Neural progenitor cell (in vitro differentiated cells): ENCODE results near the gene CHCHD6. TPM values are rescaled to one million over a fixed set of nuclear protein-coding genes. Genes with fewer than 3 reads are reported as not detected.

Source experiments
- DNase-seq: peaks from one replicate; pipeline ENCODE4 v3.0.0-alpha.2; 2016; ENCODE audit warnings: low spot score
- H2AFZ ChIP-seq: fragments of 200-600 bp; sonication (generic); replicated peaks from 2 replicates; pipeline ENCODE4 v1.6.1; 2016; ENCODE audit warnings: antibody characterized with exemption
- H3F3A ChIP-seq: fragments of 200-600 bp; sonication (generic); 2 replicates; pipeline ENCODE4 v1.6.1; 2016; ENCODE audit warnings: antibody characterized with exemption, low read depth
- H3K27ac ChIP-seq: fragments of 200-600 bp; sonication (generic); 2 replicates; pipeline ENCODE4 v1.5.1; 2016; ENCODE audit warnings: mild to moderate bottlenecking
- H3K27me3 ChIP-seq: fragments of 200-600 bp; sonication (generic); 2 replicates; pipeline ENCODE4 v1.6.1; 2016; ENCODE audit warnings: mild to moderate bottlenecking, moderate library complexity
- H3K36me3 ChIP-seq: fragments of 200-600 bp; sonication (generic); 2 replicates; pipeline ENCODE4 v1.5.1; 2016
- H3K4me1 ChIP-seq: fragments of 200-600 bp; sonication (generic); 2 replicates; pipeline ENCODE4 v1.6.1; 2016; ENCODE audit warnings: mixed run types
- H3K4me2 ChIP-seq: fragments of 200-600 bp; sonication (generic); 2 replicates; pipeline ENCODE4 v1.6.1; 2016
- H3K4me3 ChIP-seq: fragments of 200-600 bp; sonication (generic); 2 replicates; pipeline ENCODE4 v1.5.1; 2016
- H3K79me2 ChIP-seq: fragments of 200-600 bp; sonication (generic); 2 replicates; pipeline ENCODE4 v1.6.1; 2016; ENCODE audit warnings: low read depth
- H3K9ac ChIP-seq: fragments of 200-600 bp; sonication (generic); 2 replicates; pipeline ENCODE4 v1.6.1; 2016
- H3K9me3 ChIP-seq: fragments of 200-600 bp; sonication (generic); 2 replicates; pipeline ENCODE4 v1.5.1; 2016; ENCODE audit warnings: low read depth
- H4K20me1 ChIP-seq: fragments of 200-600 bp; sonication (generic); 2 replicates; pipeline ENCODE4 v1.6.1; 2016; ENCODE audit warnings: low read depth
- H3K27ac Mint-ChIP-seq: 3 replicates; pipeline ENCODE4 v1.8.0; 2021; ENCODE audit warnings: mixed read lengths
- H3K27me3 Mint-ChIP-seq: 2 replicates; pipeline ENCODE4 v1.8.0; 2022; ENCODE audit warnings: low read depth, mild to moderate bottlenecking, inconsistent platforms, moderate library complexity, mixed read lengths; ENCODE audit not compliant: insufficient read depth
- H3K36me3 Mint-ChIP-seq: 3 replicates; pipeline ENCODE4 v1.8.0; 2021; ENCODE audit warnings: mixed read lengths
- H3K4me1 Mint-ChIP-seq: 3 replicates; pipeline ENCODE4 v1.8.0; 2021; ENCODE audit warnings: mixed read lengths
- H3K4me3 Mint-ChIP-seq: 3 replicates; pipeline ENCODE4 v1.8.0; 2021; ENCODE audit warnings: mild to moderate bottlenecking, moderate library complexity, mixed read lengths
- H3K9me3 Mint-ChIP-seq: 3 replicates; pipeline ENCODE4 v1.8.0; 2020; ENCODE audit warnings: mixed read lengths
- CTCF ChIP-seq: fragments of 200-600 bp; sonication (generic); IDR thresholded peaks from 2 replicates; pipeline ENCODE4 v1.5.1; 2017; ENCODE audit warnings: antibody characterized with exemption, mild to moderate bottlenecking
- EZH2 ChIP-seq: fragments of 200-600 bp; sonication (generic); IDR thresholded peaks from 2 replicates; pipeline ENCODE4 v1.6.1; 2017; ENCODE audit warnings: antibody characterized with exemption, mild to moderate bottlenecking, moderate library complexity
- EZH2phosphoT487 ChIP-seq: fragments of 200-600 bp; sonication (generic); IDR thresholded peaks from 2 replicates; pipeline ENCODE4 v1.6.1; 2017; ENCODE audit warnings: antibody characterized with exemption
- total RNA-seq: library from RNA; depleted of rRNA; stranded (reverse); fragments of >200 nt; gene quantifications from 2 replicates; pipeline ENCODE4 v1.2.3, GENCODE V29; 2015; ENCODE audit warnings: low replicate concordance

The CHCHD6 gene
- 35.7 and 46.2 TPM in 2 replicates for total RNA-seq

DNA sequence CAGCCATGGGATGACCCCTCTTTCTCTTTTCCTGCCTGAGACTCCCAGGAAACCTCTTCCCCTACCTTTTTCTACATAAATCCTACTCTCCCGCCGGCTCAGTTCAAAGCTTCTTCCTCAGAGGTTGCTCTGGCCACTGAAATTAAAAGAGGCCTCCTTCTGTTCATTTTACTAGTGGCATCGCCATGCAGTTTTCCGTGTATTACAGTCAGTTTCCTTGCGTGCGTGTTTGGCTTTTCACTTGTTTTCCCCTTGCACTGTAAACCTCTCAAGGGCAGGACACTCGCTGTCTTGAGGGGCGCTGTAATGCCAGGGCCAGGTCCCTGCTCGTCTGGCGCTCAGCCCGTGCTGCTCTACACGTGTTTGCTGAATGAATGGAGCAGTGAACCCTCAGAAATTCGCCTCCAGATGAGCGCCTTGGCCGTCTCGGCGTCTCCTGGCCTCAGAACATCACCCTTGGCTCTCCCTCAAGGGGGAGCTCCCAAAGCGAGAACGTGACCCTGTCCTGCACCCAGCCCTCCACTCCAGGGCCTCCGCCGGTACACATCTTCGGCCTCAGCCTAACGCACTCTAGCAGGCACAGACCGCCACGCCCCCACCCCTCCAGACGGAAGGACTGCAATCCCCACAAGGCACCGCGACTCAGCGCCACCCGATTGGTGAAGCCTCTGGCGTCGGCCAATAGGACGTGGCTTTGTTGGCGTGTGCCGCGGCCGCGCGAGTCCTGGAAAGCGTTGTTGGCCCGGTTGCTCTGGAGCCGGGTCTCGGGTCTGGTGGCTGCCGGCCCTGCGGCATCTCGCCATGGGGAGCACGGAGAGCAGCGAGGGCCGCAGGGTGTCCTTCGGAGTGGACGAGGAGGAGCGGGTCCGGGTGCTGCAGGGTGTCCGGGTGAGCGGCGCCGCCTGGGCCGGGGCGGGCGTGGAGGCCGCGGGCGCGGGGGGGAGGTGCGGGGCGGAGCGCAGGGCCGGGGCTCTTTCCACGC, at the start of gene CHCHD6:
Gene CHCHD6 (plus strand): TSS at position 729 of the 982 bp plus-strand sequence. CDS start 73 bp downstream, at position 802.
- Histone ChIP-seq H3K79me2 (peaks cover 12% of the 10 kb centered on the region), H3K4me1 (no peaks in the 10 kb centered on the region), H3K9ac (no peak within 1 kb of the TSS), H3K36me3 (no peaks in the 10 kb centered on the region), H3K9me3 (no peaks in the 10 kb centered on the region), H4K20me1 (peaks cover 17% of the 10 kb centered on the region), H3K27me3 (peaks cover 39% of the 10 kb centered on the region), H3K4me2 (peak within 1 kb of the TSS; percentile 97), H3K4me3 (peak within 1 kb of the TSS; percentile 90), H3F3A (no peaks in the 10 kb centered on the region), H3K27ac (no peak within 1 kb of the TSS), H2AFZ (peak within 1 kb of the TSS; percentile 97)
- H3K4me3 Mint-ChIP-seq: peak within 1 kb of the TSS; percentile 96
- H3K9me3 Mint-ChIP-seq: peaks cover 4% of the 10 kb centered on the region
- H3K36me3 Mint-ChIP-seq: peaks cover 12% of the 10 kb centered on the region
- TF ChIP-seq CTCF (peak; percentile 30), EZH2 (no peak)
- H3K27me3 Mint-ChIP-seq: peaks cover 4% of the 10 kb centered on the region
- peaks cover 18% of the 10 kb centered on the region for H3K4me1 Mint-ChIP-seq
- H3K27ac Mint-ChIP-seq: no peak within 1 kb of the TSS
- peak; percentile 99 for DNase-seq

GRCh38 chr3:126654571-126655383, 49.3 kb upstream of the CHCHD6 start, which contains the start of gene TXNRD3:
TSS of gene TXNRD3 (minus strand) at chr3:126655124.
- Histone ChIP-seq H3K4me1 (peaks cover 1% of the 10 kb centered on the region), H3K4me2 (peak within 1 kb of the TSS; percentile 81), H3K4me3 (peak within 1 kb of the TSS; percentile 52), H3F3A (no peaks in the 10 kb centered on the region), H3K9ac (no peak within 1 kb of the TSS), H4K20me1 (no peaks in the 10 kb centered on the region), H2AFZ (peak within 1 kb of the TSS; percentile 96), H3K27ac (no peak within 1 kb of the TSS), H3K27me3 (peaks cover 62% of the 10 kb centered on the region), H3K79me2 (no peaks in the 10 kb centered on the region), H3K9me3 (no peaks in the 10 kb centered on the region), H3K36me3 (no peaks in the 10 kb centered on the region)
- peak within 1 kb of the TSS; percentile 90 for H3K4me3 Mint-ChIP-seq
- H3K9me3 Mint-ChIP-seq: peaks cover 6% of the 10 kb centered on the region
- peaks cover 5% of the 10 kb centered on the region for H3K27me3 Mint-ChIP-seq
- H3K4me1 Mint-ChIP-seq: peaks cover 6% of the 10 kb centered on the region
- peak; percentile 77 for DNase-seq
- TF ChIP-seq EZH2 (no peak), CTCF (peak; percentile 31)
- peak within 1 kb of the TSS; percentile 72 for H3K27ac Mint-ChIP-seq
- no peaks in the 10 kb centered on the region for H3K36me3 Mint-ChIP-seq

DNA sequence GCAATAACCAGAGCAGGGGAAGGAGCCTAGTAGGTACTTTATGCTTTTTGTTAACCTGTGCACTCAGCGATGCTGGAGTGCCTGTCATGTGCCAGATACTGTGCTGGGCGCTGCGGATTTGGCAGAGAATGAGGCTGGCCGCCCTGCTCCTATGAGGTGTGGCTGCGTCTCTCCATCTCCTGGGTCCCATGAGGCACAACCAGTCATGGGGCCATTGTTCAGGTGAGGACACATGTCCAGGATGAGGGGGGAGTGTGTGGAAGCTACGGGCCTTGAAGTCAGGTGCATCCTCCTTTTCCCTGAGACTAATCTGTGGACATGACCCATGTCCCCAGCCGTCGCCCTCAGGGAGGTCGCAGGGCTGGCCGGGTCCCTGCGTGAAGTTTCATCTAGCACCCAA, 48.2 kb upstream of the CHCHD6 start:
- Histone ChIP-seq H3K9me3 (no peaks in the 10 kb centered on the region), H3K27me3 (peaks cover 74% of the 10 kb centered on the region), H3K4me3 (no peak overlapping the region), H3K9ac (no peak overlapping the region), H3K27ac (no peak overlapping the region), H2AFZ (no peak overlapping the region), H3K79me2 (no peaks in the 10 kb centered on the region), H4K20me1 (no peaks in the 10 kb centered on the region), H3K4me1 (peaks cover 3% of the 10 kb centered on the region), H3K4me2 (no peak overlapping the region), H3F3A (no peaks in the 10 kb centered on the region), H3K36me3 (no peaks in the 10 kb centered on the region)
- H3K4me3 Mint-ChIP-seq: peak overlapping the region; percentile 90
- H3K27me3 Mint-ChIP-seq: peaks cover 5% of the 10 kb centered on the region
- H3K36me3 Mint-ChIP-seq: no peaks in the 10 kb centered on the region
- H3K27ac Mint-ChIP-seq: no peak overlapping the region
- TF ChIP-seq CTCF (no peak), EZH2phosphoT487 (no peak), EZH2 (no peak)
- peaks cover 8% of the 10 kb centered on the region for H3K9me3 Mint-ChIP-seq
- no peak for DNase-seq
- H3K4me1 Mint-ChIP-seq: peaks cover 6% of the 10 kb centered on the region
